ENCODE measurements around the gene USP7. TPM values are rescaled to one million over a fixed set of nuclear protein-coding genes. Genes with fewer than 3 reads are reported as not detected.

USP7 gene
- total and polyA plus RNA-seq, 12 donors: 22.2 to 84.8 (median 65.7) TPM

DNA sequence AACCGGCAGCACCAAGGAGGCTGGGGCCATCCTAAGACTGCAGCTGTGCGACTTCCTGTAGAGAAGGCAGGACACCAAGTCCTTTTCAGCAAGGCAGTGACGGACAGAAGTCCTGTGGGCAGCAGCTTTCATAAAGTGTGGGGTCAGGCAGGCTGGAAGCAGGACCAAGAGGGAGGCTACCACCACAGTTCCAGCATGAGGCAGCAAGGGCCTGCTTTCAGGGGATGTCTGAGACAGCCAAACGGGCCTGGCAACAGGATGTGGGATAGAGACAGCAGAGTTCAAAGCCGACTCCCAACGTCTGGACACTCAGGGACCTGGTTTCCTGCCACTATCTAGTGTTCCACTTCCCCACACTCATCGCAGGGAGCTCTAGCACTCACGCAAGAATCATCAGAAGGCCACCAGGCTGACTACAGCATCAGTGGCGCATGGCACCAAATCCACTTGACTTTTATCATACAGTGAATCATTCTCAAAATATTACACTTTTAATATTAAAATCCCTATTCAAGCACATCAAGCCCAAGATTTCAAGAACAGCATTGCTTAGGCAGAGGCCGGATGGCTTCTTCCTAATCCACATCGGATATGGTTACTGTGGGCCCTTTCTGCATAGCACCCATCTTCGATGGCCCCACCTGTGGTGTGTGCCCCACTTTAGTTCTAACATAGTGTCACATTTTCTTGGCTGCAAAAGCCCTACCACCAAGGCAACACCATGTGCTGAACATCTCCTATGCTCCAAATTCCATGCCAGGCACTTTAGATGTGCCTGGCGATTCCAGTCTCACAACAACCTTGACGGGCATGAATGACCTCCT, 5.2 kb downstream of the USP7 start:
- DNase-seq: no peak
- Histone ChIP-seq H3K4me1 (peaks cover 31 to 83% (median 76%) of the 10 kb centered on the region in 9 donors), H3K27me3 (no peaks in the 10 kb centered on the region), H3K27ac (peak overlapping the region in 8 of 10 donors; percentile 9 to 87 (median 40)), H3K4me3 (peak overlapping the region in 4 of 10 donors; percentile 1 to 13 (median 8)), H3K9me3 (no peaks in the 10 kb centered on the region), H3K36me3 (no peaks in the 10 kb centered on the region)
- 40 to 41% methylated on average over 14 of the region's 14 CpGs for WGBS, 2 donors
- TF ChIP-seq, protein P1, sequence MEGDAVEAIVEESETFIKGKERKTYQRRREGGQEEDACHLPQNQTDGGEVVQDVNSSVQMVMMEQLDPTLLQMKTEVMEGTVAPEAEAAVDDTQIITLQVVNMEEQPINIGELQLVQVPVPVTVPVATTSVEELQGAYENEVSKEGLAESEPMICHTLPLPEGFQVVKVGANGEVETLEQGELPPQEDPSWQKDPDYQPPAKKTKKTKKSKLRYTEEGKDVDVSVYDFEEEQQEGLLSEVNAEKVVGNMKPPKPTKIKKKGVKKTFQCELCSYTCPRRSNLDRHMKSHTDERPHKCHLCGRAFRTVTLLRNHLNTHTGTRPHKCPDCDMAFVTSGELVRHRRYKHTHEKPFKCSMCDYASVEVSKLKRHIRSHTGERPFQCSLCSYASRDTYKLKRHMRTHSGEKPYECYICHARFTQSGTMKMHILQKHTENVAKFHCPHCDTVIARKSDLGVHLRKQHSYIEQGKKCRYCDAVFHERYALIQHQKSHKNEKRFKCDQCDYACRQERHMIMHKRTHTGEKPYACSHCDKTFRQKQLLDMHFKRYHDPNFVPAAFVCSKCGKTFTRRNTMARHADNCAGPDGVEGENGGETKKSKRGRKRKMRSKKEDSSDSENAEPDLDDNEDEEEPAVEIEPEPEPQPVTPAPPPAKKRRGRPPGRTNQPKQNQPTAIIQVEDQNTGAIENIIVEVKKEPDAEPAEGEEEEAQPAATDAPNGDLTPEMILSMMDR (IDR thresholded peaks at IDR 0.05): no peak
- intact Hi-C loops (cut with DNase I): loop anchor here in 1 of 10 donors (10.0 kb wide), 1 partner anchor 136 kb away; the partner anchor contains the start of gene HAPSTR1
- peak; percentile 21 to 65 (median 48) for ATAC-seq

DNA sequence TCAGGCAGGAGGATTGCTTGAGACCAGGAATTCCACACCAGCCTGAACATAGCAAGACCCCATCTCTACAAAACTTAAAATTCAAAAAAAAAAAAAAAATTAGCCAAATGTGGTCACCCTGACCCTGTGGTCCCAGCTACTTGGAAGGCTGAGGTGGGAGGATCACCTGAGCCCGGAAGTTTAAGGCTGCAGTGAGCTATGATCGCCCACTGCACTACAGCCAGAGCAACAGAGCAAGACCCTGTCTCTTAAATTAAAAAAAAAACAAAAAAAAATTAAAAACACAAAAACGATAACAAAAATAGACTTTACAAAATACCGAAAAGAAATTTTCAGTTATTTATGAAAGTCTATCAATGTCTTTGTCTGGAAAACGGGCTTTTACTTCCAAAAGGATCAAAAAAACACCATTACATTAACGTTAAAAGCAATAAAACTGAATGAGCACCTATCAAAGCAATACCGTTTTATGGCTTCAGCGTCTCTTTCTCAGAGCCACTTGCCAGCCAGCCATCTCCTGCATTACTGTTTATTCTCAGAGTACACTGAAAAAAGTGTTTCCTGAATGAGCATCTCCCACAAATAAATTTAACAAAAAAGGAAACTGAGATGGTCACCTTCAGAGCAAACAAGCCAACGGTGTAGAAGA, 6.1 kb downstream of the USP7 start:
- Histone ChIP-seq H3K4me1 (peaks cover 31 to 91% (median 81%) of the 10 kb centered on the region in 9 donors), H3K27me3 (no peaks in the 10 kb centered on the region), H3K9me3 (no peaks in the 10 kb centered on the region), H3K36me3 (no peaks in the 10 kb centered on the region), H3K27ac (peak overlapping the region in 6 of 10 donors; percentile 9 to 87 (median 40)), H3K4me3 (peak overlapping the region in 3 of 10 donors; percentile 1 to 13 (median 9))
- 79% methylated on average over 9 of the region's 9 CpGs for WGBS, 2 donors
- DNase-seq (no peak), ATAC-seq (no peak)
- intact Hi-C loops (cut with DNase I): loop anchor here in 1 of 10 donors (10.0 kb wide), 1 partner anchor 137 kb away; the partner anchor contains the start of gene HAPSTR1
- TF ChIP-seq, protein P1 (IDR thresholded peaks at IDR 0.05): no peak

DNA sequence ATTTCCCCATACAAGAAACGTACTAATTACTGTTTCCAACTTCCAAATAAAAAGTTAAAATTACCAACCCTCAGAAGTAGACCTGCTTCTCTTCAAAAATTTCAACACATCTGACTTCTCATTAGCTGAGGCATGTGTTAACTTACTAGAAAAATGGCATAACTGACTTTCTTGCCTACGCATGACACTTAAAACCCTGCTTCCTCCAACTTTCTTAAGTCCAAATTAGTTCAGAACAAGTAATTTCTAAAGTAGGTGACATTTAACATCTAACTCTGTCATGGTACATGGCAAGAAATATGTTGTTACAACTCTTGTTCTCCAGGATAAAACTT, 6.7 kb downstream of the USP7 start:
- Histone ChIP-seq H3K27ac (peak overlapping the region in 2 of 10 donors; percentile 28 to 87), H3K4me1 (peaks cover 29 to 91% (median 82%) of the 10 kb centered on the region in 9 donors), H3K27me3 (no peaks in the 10 kb centered on the region), H3K4me3 (no peak overlapping the region), H3K36me3 (no peaks in the 10 kb centered on the region), H3K9me3 (no peaks in the 10 kb centered on the region)
- intact Hi-C loops (cut with DNase I): loop anchor here in 1 of 10 donors (10.0 kb wide), 1 partner anchor 138 kb away; the partner anchor contains the start of gene HAPSTR1
- ATAC-seq: no peak
- WGBS, 2 donors: 44 to 51% methylated on average over 2 of the region's 2 CpGs
- no peak for DNase-seq
- TF ChIP-seq, protein P1 (IDR thresholded peaks at IDR 0.05): no peak
